ENCODE measurements around the gene TNFAIP8. TPM values are rescaled to one million over a fixed set of nuclear protein-coding genes. Genes with fewer than 3 reads are reported as not detected.

Gene TNFAIP8
- polyA plus RNA-seq, 1 of the 3 experiments (the other 2 are of a cell fraction) = 31.3 TPM

DNA sequence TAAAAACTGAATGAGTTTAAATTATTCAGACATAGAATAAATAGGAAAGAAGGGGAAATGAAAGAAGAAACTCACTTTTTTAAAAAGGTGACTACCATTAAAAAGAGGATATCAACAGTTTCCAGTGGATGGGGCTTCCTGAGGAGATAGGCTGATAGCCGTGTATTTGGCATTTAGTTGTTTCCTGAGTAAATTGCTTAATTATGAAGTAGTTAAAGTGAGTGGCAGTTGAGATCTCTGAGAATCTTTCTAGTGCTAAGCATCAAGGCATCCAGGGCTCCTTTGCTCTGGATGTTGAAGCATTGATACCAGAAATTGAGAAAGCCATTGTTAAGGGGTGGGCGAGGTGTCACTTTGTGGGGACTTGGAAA is 2.7 kb downstream of the TNFAIP8 start:
- no peaks in the 10 kb centered on the region for H4K20me1 ChIP-seq (ENCODE audit: insufficient read depth)
- H3F3A ChIP-seq (replicated peaks; ENCODE audit: insufficient read depth) = no peaks in the 10 kb centered on the region
- H3K9me2 ChIP-seq = no peaks in the 10 kb centered on the region
- DNase-seq = no peak
- no peaks in the 10 kb centered on the region for H3K27me3 ChIP-seq (ENCODE audit: insufficient read depth)
- H3K4me2 ChIP-seq = no peak overlapping the region
- no peak overlapping the region for H3K27ac ChIP-seq (ENCODE audit: low read depth in 2 of 2, low read length in 1 of 2)
- no peak overlapping the region for H3K4me3 ChIP-seq (ENCODE audit: low read depth in 2 of 2, low read length in 1 of 2)
- TF ChIP-seq NFIC (IDR thresholded peaks at IDR 0.05; ENCODE audit: borderline replicate concordance) (no peak), RFX5 (IDR thresholded peaks at IDR 0.05; ENCODE audit: low read length) (no peak), YY1 (IDR thresholded peaks at IDR 0.05; ENCODE audit: low read depth) (no peak), MXI1 (IDR thresholded peaks at IDR 0.05; ENCODE audit: low read depth, low read length) (no peak), FOXM1 (IDR thresholded peaks at IDR 0.05; ENCODE audit: low read depth) (no peak), NRF1 (IDR thresholded peaks at IDR 0.05; ENCODE audit: low read depth, low read length) (no peak), RAD21 (IDR thresholded peaks at IDR 0.05; ENCODE audit: low read length) (no peak)
- TF ChIP-seq, protein P1, sequence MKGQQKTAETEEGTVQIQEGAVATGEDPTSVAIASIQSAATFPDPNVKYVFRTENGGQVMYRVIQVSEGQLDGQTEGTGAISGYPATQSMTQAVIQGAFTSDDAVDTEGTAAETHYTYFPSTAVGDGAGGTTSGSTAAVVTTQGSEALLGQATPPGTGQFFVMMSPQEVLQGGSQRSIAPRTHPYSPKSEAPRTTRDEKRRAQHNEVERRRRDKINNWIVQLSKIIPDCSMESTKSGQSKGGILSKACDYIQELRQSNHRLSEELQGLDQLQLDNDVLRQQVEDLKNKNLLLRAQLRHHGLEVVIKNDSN (IDR thresholded peaks at IDR 0.05; ENCODE audit: borderline replicate concordance, low read depth) = no peak
- TF ChIP-seq, protein P2, sequence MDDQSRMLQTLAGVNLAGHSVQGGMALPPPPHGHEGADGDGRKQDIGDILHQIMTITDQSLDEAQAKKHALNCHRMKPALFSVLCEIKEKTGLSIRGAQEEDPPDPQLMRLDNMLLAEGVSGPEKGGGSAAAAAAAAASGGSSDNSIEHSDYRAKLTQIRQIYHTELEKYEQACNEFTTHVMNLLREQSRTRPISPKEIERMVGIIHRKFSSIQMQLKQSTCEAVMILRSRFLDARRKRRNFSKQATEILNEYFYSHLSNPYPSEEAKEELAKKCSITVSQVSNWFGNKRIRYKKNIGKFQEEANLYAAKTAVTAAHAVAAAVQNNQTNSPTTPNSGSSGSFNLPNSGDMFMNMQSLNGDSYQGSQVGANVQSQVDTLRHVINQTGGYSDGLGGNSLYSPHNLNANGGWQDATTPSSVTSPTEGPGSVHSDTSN (IDR thresholded peaks at IDR 0.05) = no peak
- peaks cover 0 to 4% of the 10 kb centered on the region in 2 experiments; a peak in 2 of 4 replicates for H3K4me1 ChIP-seq (ENCODE audit: control insufficient read depth in 1 of 2, insufficient read depth in 2 of 2, low read depth in 1 of 2, low read length in 1 of 2)
- H3K9ac ChIP-seq = no peak overlapping the region
- H3K36me3 ChIP-seq (replicated peaks in 1 of 2; ENCODE audit: control insufficient read depth in 1 of 2, insufficient read depth in 2 of 2, low read length in 1 of 2) = no peaks in the 10 kb centered on the region
- H2AFZ ChIP-seq (ENCODE audit: low read depth) = no peak overlapping the region
- POLR2A ChIA-PET = no interaction called here
- WGBS (ENCODE audit: low lambda C conversion rate) = 93% methylated on average over 2 of the region's 2 CpGs
- H3K79me2 ChIP-seq (ENCODE audit: insufficient read depth) = peaks cover 18% of the 10 kb centered on the region
- CTCF ChIA-PET = interaction anchor here (2.5 kb wide), 1 partner anchor 24 kb away, joined by 9 read pairs; no protein-coding TSS in a partner anchor
- no peaks in the 10 kb centered on the region for H3K9me3 ChIP-seq

- ChIA-PET CTCF (interaction anchor here (1.4 to 2.5 kb wide), 2 partner anchors 24 to 54 kb away, joined by 4 to 9 read pairs; no protein-coding TSS in a partner anchor), POLR2A (no interaction called here)
- Histone ChIP-seq H3K27ac (ENCODE audit: low read depth in 2 of 2, low read length in 1 of 2) (no peak overlapping the region), H3K9me3 (no peaks in the 10 kb centered on the region), H3K36me3 (replicated peaks in 1 of 2; ENCODE audit: control insufficient read depth in 1 of 2, insufficient read depth in 2 of 2, low read length in 1 of 2) (no peaks in the 10 kb centered on the region), H3K4me2 (no peak overlapping the region), H3F3A (replicated peaks; ENCODE audit: insufficient read depth) (no peaks in the 10 kb centered on the region), H3K9ac (no peak overlapping the region), H3K9me2 (no peaks in the 10 kb centered on the region), H3K4me1 (ENCODE audit: control insufficient read depth in 1 of 2, insufficient read depth in 2 of 2, low read depth in 1 of 2, low read length in 1 of 2) (peaks cover 0 to 1% of the 10 kb centered on the region in 2 experiments; a peak in 2 of 4 replicates), H3K4me3 (ENCODE audit: low read depth in 2 of 2, low read length in 1 of 2) (no peak overlapping the region), H3K27me3 (ENCODE audit: insufficient read depth) (no peaks in the 10 kb centered on the region), H3K79me2 (ENCODE audit: insufficient read depth) (peaks cover 18% of the 10 kb centered on the region), H4K20me1 (ENCODE audit: insufficient read depth) (no peaks in the 10 kb centered on the region), H2AFZ (ENCODE audit: low read depth) (no peak overlapping the region)
- no peak for DNase-seq
- 94% methylated on average over 7 of the region's 7 CpGs for WGBS (ENCODE audit: low lambda C conversion rate)
- TF ChIP-seq RCOR1 (IDR thresholded peaks at IDR 0.05; ENCODE audit: low read length) (no peak), REST (IDR thresholded peaks at IDR 0.05; ENCODE audit: low read depth, low read length) (no peak), RAD21 (IDR thresholded peaks at IDR 0.05; ENCODE audit: low read length) (no peak), TAF1 (IDR thresholded peaks at IDR 0.05; ENCODE audit: borderline replicate concordance, low read depth, low read length) (no peak)
- TF ChIP-seq, protein P3, sequence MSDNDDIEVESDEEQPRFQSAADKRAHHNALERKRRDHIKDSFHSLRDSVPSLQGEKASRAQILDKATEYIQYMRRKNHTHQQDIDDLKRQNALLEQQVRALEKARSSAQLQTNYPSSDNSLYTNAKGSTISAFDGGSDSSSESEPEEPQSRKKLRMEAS (IDR thresholded peaks at IDR 0.05; ENCODE audit: low read depth) = no peak
Measured at GRCh38 chr5:119358901-119359603, 3.2 kb downstream of the TNFAIP8 start.

Measured in SK-N-SH (cell line).